H9 (cell line): ENCODE data around the gene IWS1. TPM values are rescaled to one million over a fixed set of nuclear protein-coding genes. Genes with fewer than 3 reads are reported as not detected.

Experiments
- DNase-seq: peaks from one replicate; pipeline ENCODE4 v3.0.0-alpha.2; 2017
- H2AFZ ChIP-seq: one replicate; pipeline ENCODE4 v1.6.1; 2013; ENCODE audit warnings: mild to moderate bottlenecking, low read length, control low read depth, moderate library complexity
- H2AK5ac ChIP-seq: 2 replicates; pipeline ENCODE4 v1.6.1; 2013; ENCODE audit warnings: low read length, control low read depth, mixed read lengths; ENCODE audit not compliant: insufficient read length
- H2BK120ac ChIP-seq: one replicate; pipeline ENCODE4 v1.6.1; 2013; ENCODE audit warnings: low read depth, mild to moderate bottlenecking, low read length, control low read depth, inconsistent platforms; ENCODE audit not compliant: poor library complexity, severe bottlenecking
- H2BK12ac ChIP-seq: 2 replicates; pipeline ENCODE4 v1.6.1; 2013; ENCODE audit warnings: low read length, control low read depth, mixed read lengths, low read depth; ENCODE audit not compliant: insufficient read length
- H2BK15ac ChIP-seq: 2 replicates; pipeline ENCODE4 v1.6.1; 2013; ENCODE audit warnings: low read depth, low read length, control low read depth
- H2BK20ac ChIP-seq: one replicate; pipeline ENCODE4 v1.6.1; 2013; ENCODE audit warnings: low read depth, mild to moderate bottlenecking, low read length, control low read depth, inconsistent platforms; ENCODE audit not compliant: poor library complexity, severe bottlenecking
- H2BK5ac ChIP-seq: 2 replicates; pipeline ENCODE4 v1.6.1; 2013; ENCODE audit warnings: low read length, control low read depth, mixed read lengths; ENCODE audit not compliant: insufficient read length
- H3K14ac ChIP-seq: 2 replicates; pipeline ENCODE4 v1.6.1; 2013; ENCODE audit warnings: low read length, control low read depth; ENCODE audit not compliant: insufficient read depth
- H3K18ac ChIP-seq: 2 replicates; pipeline ENCODE4 v1.6.1; 2013; ENCODE audit warnings: low read depth, mild to moderate bottlenecking, mixed read lengths, low read length, control low read depth; ENCODE audit not compliant: insufficient read length
- H3K23ac ChIP-seq: 2 replicates; pipeline ENCODE4 v1.6.1; 2013; ENCODE audit warnings: low read length, control low read depth, mixed read lengths, low read depth; ENCODE audit not compliant: insufficient read length
- H3K23me2 ChIP-seq: 2 replicates; pipeline ENCODE4 v1.6.1; 2013; ENCODE audit warnings: low read depth, mild to moderate bottlenecking, mixed read lengths, low read length, control low read depth; ENCODE audit not compliant: insufficient read length, poor library complexity, severe bottlenecking
- H3K27ac ChIP-seq: 2 replicates; pipeline ENCODE4 v1.5.1; 2013; ENCODE audit warnings: low read length, control low read depth, mixed read lengths, low read depth; ENCODE audit not compliant: insufficient read length
- H3K27me3 ChIP-seq: 2 replicates; pipeline ENCODE4 v1.6.1; 2013; ENCODE audit warnings: low read length, control low read depth, inconsistent platforms; ENCODE audit not compliant: insufficient read depth
- H3K4ac ChIP-seq: 2 replicates; pipeline ENCODE4 v1.6.1; 2013; ENCODE audit warnings: low read depth, mild to moderate bottlenecking, control low read depth, inconsistent platforms, low read length, moderate library complexity
- H3K4me1 ChIP-seq: 2 replicates; pipeline ENCODE4 v1.6.1; 2013; ENCODE audit warnings: low read length, control low read depth, inconsistent platforms; ENCODE audit not compliant: insufficient read depth
- H3K4me2 ChIP-seq: 2 replicates; pipeline ENCODE4 v1.6.1; 2013; ENCODE audit warnings: low read length, control low read depth, mixed read lengths; ENCODE audit not compliant: insufficient read length, insufficient read depth
- H3K56ac ChIP-seq: 2 replicates; pipeline ENCODE4 v1.6.1; 2013; ENCODE audit warnings: low read depth, mild to moderate bottlenecking, mixed read lengths, low read length, control low read depth; ENCODE audit not compliant: insufficient read length
- H3K79me1 ChIP-seq: 2 replicates; pipeline ENCODE4 v1.6.1; 2013; ENCODE audit warnings: low read depth, mild to moderate bottlenecking, moderate library complexity, low read length, control low read depth, inconsistent platforms; ENCODE audit not compliant: insufficient read depth, poor library complexity, severe bottlenecking
- H3K79me2 ChIP-seq: 2 replicates; pipeline ENCODE4 v1.6.1; 2013; ENCODE audit warnings: low read length, control low read depth, inconsistent platforms; ENCODE audit not compliant: insufficient read depth
- H3K9ac ChIP-seq: 2 replicates; pipeline ENCODE4 v1.6.1; 2013; ENCODE audit warnings: low read length, control low read depth, mixed read lengths; ENCODE audit not compliant: insufficient read length; ENCODE audit errors: extremely low read depth
- H3K9me3 ChIP-seq: one replicate; pipeline ENCODE4 v1.6.1; 2013; ENCODE audit warnings: low read depth, low read length, inconsistent platforms; ENCODE audit not compliant: control insufficient read depth
- H3T11ph ChIP-seq: one replicate; pipeline ENCODE4 v1.6.1; 2013; ENCODE audit warnings: mild to moderate bottlenecking, low read length, control low read depth, inconsistent platforms
- H4K20me1 ChIP-seq: one replicate; pipeline ENCODE4 v1.6.1; 2013; ENCODE audit not compliant: control insufficient read depth, insufficient read length, insufficient read depth
- H4K5ac ChIP-seq: 2 replicates; pipeline ENCODE4 v1.6.1; 2013; ENCODE audit warnings: low read depth, mild to moderate bottlenecking, mixed read lengths, low read length, control low read depth; ENCODE audit not compliant: insufficient read length
- H4K8ac ChIP-seq: replicated peaks from 2 replicates; pipeline ENCODE4 v1.6.1; 2013; ENCODE audit warnings: low read length, control low read depth, mixed read lengths, low read depth; ENCODE audit not compliant: insufficient read length
- H4K91ac ChIP-seq: 2 replicates; pipeline ENCODE4 v1.6.1; 2013; ENCODE audit warnings: low read depth, mild to moderate bottlenecking, moderate library complexity, mixed read lengths, low read length, control low read depth; ENCODE audit not compliant: insufficient read length
- H3K27ac Mint-ChIP-seq, 3 experiments: 2 replicates in 2 of 3; 3 replicates in 1 of 3; pipeline ENCODE4 v1.8.0; 2020 to 2021; ENCODE audit warnings: mixed read lengths in 3 of 3, mild to moderate bottlenecking in 1 of 3, moderate library complexity in 1 of 3
- H3K27me3 Mint-ChIP-seq: 2 replicates; pipeline ENCODE4 v1.8.0; 2021; ENCODE audit warnings: low read depth, mild to moderate bottlenecking, moderate library complexity, mixed read lengths
- H3K36me3 Mint-ChIP-seq, 3 experiments: 2 replicates in 2 of 3; 3 replicates in 1 of 3; pipeline ENCODE4 v1.8.0; 2020 to 2021; ENCODE audit warnings: low read depth in 3 of 3, mixed read lengths in 3 of 3; ENCODE audit not compliant: insufficient read depth in 1 of 3
- H3K4me1 Mint-ChIP-seq, 2 experiments: 2 replicates each; pipeline ENCODE4 v1.8.0; 2020; ENCODE audit warnings: mixed read lengths in 2 of 2
- H3K4me3 Mint-ChIP-seq, 2 experiments: 2 replicates in 1 of 2; 3 replicates in 1 of 2; pipeline ENCODE4 v1.8.0; 2020 to 2021; ENCODE audit warnings: mild to moderate bottlenecking in 2 of 2, mixed read lengths in 2 of 2, moderate library complexity in 1 of 2
- H3K9me3 Mint-ChIP-seq, 2 experiments: 2 replicates in 1 of 2; 3 replicates in 1 of 2; pipeline ENCODE4 v1.8.0; 2020; ENCODE audit warnings: mild to moderate bottlenecking in 2 of 2, mixed read lengths in 2 of 2, moderate library complexity in 1 of 2
- CTCF ChIP-seq: fragments of 200-600 bp; sonication (generic); conservative IDR thresholded peaks from 3 replicates; pipeline ENCODE4 v1.8.0; 2021; ENCODE audit warnings: antibody characterized with exemption, mild to moderate bottlenecking
- WGBS: extraction: QIAGEN DNeasy Blood & Tissue Kit; methylation state at CpG from one replicate; pipeline ENCODE4 v1.1.7; 2013; ENCODE audit warnings: missing lambda C conversion rate, low lambda C conversion rate, mixed read lengths; ENCODE audit not compliant: insufficient read length; ENCODE audit errors: extremely low coverage; 5-methylcytosine and 5-hydroxymethylcytosine counted together
- total RNA-seq: library from RNA; stranded (reverse); gene quantifications from 2 replicates; pipeline ENCODE4 v1.2.1, GENCODE V29; 2021

The IWS1 gene
- total RNA-seq, 1 experiment from 2014 or later, result 66.2 TPM

- Histone ChIP-seq H3K23ac (no peak overlapping the region), H2BK12ac (no peak overlapping the region), H4K5ac (no peak overlapping the region), H3T11ph (no peak overlapping the region), H4K8ac (no peak overlapping the region), H2BK15ac (no peak overlapping the region), H3K27me3 (no peaks in the 10 kb centered on the region), H3K79me2 (no peaks in the 10 kb centered on the region), H3K4ac (no peak overlapping the region), H3K4me2 (no peak overlapping the region), H3K9ac (no peak overlapping the region), H3K9me3 (no peaks in the 10 kb centered on the region), H2AFZ (no peak overlapping the region), H3K23me2 (no peaks in the 10 kb centered on the region), H2BK20ac (no peak overlapping the region), H4K91ac (no peak overlapping the region), H2AK5ac (no peak overlapping the region), H3K79me1 (no peaks in the 10 kb centered on the region), H3K27ac (no peak overlapping the region), H2BK120ac (no peak overlapping the region), H2BK5ac (no peak overlapping the region), H3K18ac (no peak overlapping the region), H3K4me1 (no peaks in the 10 kb centered on the region), H3K14ac (no peak overlapping the region), H4K20me1 (no peaks in the 10 kb centered on the region), H3K56ac (no peak overlapping the region)
- TF ChIP-seq CTCF, result no peak
- peaks cover 4 to 10% of the 10 kb centered on the region in 2 experiments for H3K9me3 Mint-ChIP-seq
- peaks cover 4 to 5% (median 4%) of the 10 kb centered on the region in 3 experiments; a peak in 6 of 7 replicates for H3K36me3 Mint-ChIP-seq
- no peak for DNase-seq
- peaks cover 20 to 21% of the 10 kb centered on the region in 2 experiments for H3K4me1 Mint-ChIP-seq
- no peaks in the 10 kb centered on the region; the same call in 1 of the 2 replicates for H3K27me3 Mint-ChIP-seq
- H3K4me3 Mint-ChIP-seq, result no peak overlapping the region
- peak overlapping the region in 2 of 3 experiments; percentile 25 to 95; a peak in 2 of 7 replicates for H3K27ac Mint-ChIP-seq
- WGBS, result no CpG with 5 or more reads among the region's 4 CpGs
Observed at GRCh38 chr2:127449414-127449813, 76.9 kb downstream of the IWS1 start.
